ENCODE data around the gene TRIP13. TPM values are rescaled to one million over a fixed set of nuclear protein-coding genes. Genes with fewer than 3 reads are reported as not detected.

Gene TRIP13
- total and polyA plus RNA-seq, 9 of the 15 experiments (the other 6 are each of a cell fraction or from before 2014, with no cell fraction given), result 24.1 to 116 (median 53.2) TPM

DNA sequence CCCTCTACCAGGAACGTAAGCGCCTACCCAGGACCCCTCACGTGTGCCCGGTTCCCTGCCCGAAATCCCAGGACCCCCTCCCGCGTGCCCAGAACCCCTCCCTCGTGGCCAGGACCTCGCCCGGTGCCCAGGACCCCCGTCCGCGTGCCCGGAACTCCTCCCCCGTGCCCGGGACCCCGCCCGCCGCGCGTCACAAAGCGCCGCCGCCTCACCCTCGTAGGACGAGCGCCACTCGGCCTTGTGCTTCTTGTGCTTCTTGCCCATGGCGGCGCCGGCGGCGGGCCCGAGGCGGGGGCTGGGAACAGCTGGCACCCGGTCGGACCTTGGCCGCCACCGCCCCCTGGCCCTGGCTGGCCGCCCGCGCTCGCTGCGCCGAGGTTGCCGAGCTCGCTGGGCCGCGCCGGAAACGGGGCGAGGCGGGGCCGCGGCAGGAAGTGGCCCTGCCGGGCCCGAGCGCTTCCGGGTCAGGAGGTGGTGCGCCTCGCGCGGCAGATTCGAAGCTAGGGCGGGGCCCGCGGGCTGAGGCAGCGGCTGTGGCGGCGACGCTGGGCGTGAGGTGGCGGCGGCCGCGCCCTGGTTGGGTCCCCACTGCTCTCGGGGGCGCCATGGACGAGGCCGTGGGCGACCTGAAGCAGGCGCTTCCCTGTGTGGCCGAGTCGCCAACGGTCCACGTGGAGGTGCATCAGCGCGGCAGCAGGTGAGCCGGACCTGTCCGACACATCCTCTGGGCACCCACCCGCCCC is at the start of gene TRIP13, which contains the start of gene BRD9 (continued):
- TF ChIP-seq CBFA2T2 (conservative IDR thresholded peaks at IDR 0.05), result no peak
- TF ChIP-seq TRIM25 (IDR thresholded peaks at IDR 0.05; ENCODE audit: borderline replicate concordance), result no peak
- no peak for TF ChIP-seq SMARCA4 (IDR thresholded peaks at IDR 0.05)
- no peak for TF ChIP-seq SIRT6 (IDR thresholded peaks at IDR 0.05; ENCODE audit: low read depth, low read length)
- TF ChIP-seq LARP7 (IDR thresholded peaks at IDR 0.05), result no peak
- no peak for TF ChIP-seq ZNF282 (CRISPR knock-in tag; IDR thresholded peaks at IDR 0.05)
- TF ChIP-seq, protein P1, sequence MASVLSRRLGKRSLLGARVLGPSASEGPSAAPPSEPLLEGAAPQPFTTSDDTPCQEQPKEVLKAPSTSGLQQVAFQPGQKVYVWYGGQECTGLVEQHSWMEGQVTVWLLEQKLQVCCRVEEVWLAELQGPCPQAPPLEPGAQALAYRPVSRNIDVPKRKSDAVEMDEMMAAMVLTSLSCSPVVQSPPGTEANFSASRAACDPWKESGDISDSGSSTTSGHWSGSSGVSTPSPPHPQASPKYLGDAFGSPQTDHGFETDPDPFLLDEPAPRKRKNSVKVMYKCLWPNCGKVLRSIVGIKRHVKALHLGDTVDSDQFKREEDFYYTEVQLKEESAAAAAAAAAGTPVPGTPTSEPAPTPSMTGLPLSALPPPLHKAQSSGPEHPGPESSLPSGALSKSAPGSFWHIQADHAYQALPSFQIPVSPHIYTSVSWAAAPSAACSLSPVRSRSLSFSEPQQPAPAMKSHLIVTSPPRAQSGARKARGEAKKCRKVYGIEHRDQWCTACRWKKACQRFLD (CRISPR knock-in tag; IDR thresholded peaks at IDR 0.05), result no peak
- no peak for TF ChIP-seq PHF21A (IDR thresholded peaks at IDR 0.05; ENCODE audit: borderline replicate concordance, low read depth)
- TF ChIP-seq ZNF551 (CRISPR knock-in tag; IDR thresholded peaks at IDR 0.05), result no peak
- TF ChIP-seq ZNF583 (CRISPR knock-in tag; IDR thresholded peaks at IDR 0.05), result no peak
- TF ChIP-seq SREBF2 (CRISPR knock-in tag; IDR thresholded peaks at IDR 0.05), result no peak
- TF ChIP-seq ZNF609 (CRISPR knock-in tag; IDR thresholded peaks at IDR 0.05; ENCODE audit: borderline replicate concordance), result no peak; the same call in 1 of the 2 replicates
- TF ChIP-seq MLX (CRISPR knock-in tag; conservative IDR thresholded peaks at IDR 0.05), result no peak; a peak in 1 of 4 replicates
- TF ChIP-seq DNMT1 (IDR thresholded peaks at IDR 0.05), result no peak
- TF ChIP-seq GATAD2B (IDR thresholded peaks at IDR 0.05; ENCODE audit: borderline replicate concordance), result peak; percentile 99

All from K562 (cell line).